ENCODE measurements around the gene OR5AC2.

- TF ChIP-seq CTCF (IDR thresholded peaks at IDR 0.05) (peak; percentile 69 to 97 (median 83)), POLR2A (IDR thresholded peaks at IDR 0.05) (no peak)
Measured at GRCh38 chr3:98039322-98040024, 47.5 kb upstream of the OR5AC2 start.

All from body of pancreas (tissue), 4 donors.